Activated naive CD4-positive, alpha-beta T cell treated with anti-CD3 and anti-CD28 coated beads, Interleukin-2, amount 50 U/mL, for 24 hours (primary cell): ENCODE measurements around the gene MPPED1.

Experiments
- H3K27ac Mint-ChIP-seq: one replicate; pipeline ENCODE4 v1.8.0; 2021; ENCODE audit warnings: mild to moderate bottlenecking, mixed read lengths
- H3K27me3 Mint-ChIP-seq: one replicate; pipeline ENCODE4 v1.8.0; 2021; ENCODE audit warnings: mixed read lengths
- H3K36me3 Mint-ChIP-seq: one replicate; pipeline ENCODE4 v1.8.0; 2021; ENCODE audit warnings: mixed read lengths
- H3K4me1 Mint-ChIP-seq: one replicate; pipeline ENCODE4 v1.8.0; 2021; ENCODE audit warnings: mixed read lengths
- H3K4me3 Mint-ChIP-seq: one replicate; pipeline ENCODE4 v1.8.0; 2021; ENCODE audit warnings: mild to moderate bottlenecking, mixed read lengths
- H3K9me3 Mint-ChIP-seq: one replicate; pipeline ENCODE4 v1.8.0; 2021; ENCODE audit warnings: mixed read lengths

The MPPED1 gene

DNA sequence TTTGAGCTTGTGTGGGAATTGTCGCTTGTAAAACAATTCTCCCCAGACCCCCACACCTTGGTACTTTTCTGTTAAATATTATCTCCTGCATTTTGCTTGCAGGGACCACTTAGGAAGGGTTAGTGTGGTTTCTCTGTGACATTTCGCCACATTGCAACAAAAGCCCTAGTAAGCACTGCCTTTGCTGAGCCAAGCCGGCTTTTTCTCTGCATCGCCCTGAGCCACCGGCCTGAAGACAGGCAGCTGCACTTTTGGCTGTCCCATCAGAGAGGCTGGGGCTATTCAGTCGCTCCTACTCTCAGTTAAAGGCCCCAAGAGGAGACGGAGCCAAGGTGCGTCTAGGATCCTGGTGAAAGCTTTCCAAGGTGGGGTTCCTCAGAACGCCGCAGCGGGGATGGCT is 5.7 kb downstream of the MPPED1 start:
- Mint-ChIP-seq H3K27ac (no peak overlapping the region), H3K4me1 (peaks cover 2% of the 10 kb centered on the region), H3K9me3 (no peaks in the 10 kb centered on the region), H3K4me3 (no peak overlapping the region), H3K27me3 (peaks cover 24% of the 10 kb centered on the region), H3K36me3 (no peaks in the 10 kb centered on the region)

DNA sequence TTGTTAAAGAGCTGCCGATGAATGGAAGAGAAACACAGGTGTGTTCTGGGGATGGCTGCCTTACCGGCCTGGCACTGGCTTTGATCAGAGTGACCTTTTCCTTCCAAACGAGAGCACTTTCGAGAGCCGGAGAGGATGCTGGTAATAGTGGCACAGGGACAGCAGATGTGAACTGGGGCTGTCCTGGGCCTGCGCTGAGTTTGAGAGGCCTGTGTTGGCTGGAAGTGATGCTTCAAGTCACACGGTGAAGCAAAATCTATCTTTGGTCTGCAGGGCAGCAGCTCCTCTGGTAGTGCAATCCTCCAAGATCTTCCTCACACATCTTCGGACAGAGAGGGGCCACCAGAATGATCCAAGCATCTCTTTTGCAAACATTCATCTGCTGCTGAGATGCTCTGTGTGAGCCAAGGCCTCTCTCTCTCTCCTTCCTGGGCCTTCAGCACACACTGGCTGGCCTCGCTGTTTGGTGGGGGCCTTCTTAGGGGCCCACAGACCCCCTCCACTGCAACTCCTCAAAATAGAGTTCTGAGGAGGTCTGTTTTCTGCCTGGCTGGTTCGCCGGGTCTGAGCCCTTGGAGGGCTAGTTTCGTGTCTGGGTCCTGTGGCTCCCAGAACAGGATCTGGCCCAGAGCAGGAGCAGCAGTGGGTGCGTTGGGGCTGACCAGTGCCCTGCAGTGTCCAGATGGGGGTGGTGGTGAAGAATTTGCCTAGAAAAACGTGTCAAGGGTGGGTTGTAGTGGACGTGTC is 6.4 kb downstream of the MPPED1 start:
- Mint-ChIP-seq H3K9me3 (no peaks in the 10 kb centered on the region), H3K4me3 (no peak overlapping the region), H3K36me3 (no peaks in the 10 kb centered on the region), H3K4me1 (no peaks in the 10 kb centered on the region), H3K27me3 (peaks cover 18% of the 10 kb centered on the region), H3K27ac (no peak overlapping the region)

DNA sequence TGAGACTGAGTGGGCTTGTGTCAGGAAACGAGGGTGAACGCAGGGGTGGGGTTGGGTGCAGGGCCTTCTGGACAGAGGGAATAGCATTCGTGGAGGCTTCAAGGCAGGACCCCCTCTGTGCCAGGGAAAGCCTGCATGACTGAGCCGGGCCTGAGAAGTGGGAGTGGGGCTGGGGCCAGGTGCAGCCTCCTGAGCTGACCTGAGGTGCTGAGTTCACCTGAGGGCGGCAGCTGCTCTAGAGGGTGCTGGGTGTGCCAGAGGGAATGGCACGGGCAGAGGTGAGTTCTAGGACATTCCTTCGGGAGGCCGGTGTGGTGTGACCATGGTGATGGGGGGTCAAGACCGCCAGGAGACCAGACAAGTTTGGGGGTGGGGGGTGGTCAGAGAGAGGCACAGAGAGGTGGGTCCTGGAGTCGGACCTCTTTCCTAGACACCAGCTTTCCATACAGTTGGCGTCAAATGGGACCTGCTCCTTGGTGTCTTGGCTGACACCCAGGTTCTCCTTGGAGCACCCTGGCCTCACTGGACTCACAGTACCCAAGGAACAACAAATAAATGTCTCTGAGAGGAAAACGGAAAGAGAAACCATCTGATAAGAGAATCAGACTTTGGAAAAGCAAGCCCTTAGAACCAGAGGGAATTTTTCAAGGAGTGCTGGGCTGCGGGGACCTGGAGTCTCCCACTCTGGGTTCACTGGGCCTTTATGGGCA is 7.7 kb downstream of the MPPED1 start:
- no peak overlapping the region for H3K27ac Mint-ChIP-seq
- no peaks in the 10 kb centered on the region for H3K4me1 Mint-ChIP-seq
- no peaks in the 10 kb centered on the region for H3K36me3 Mint-ChIP-seq
- H3K4me3 Mint-ChIP-seq = no peak overlapping the region
- no peaks in the 10 kb centered on the region for H3K9me3 Mint-ChIP-seq
- peaks cover 6% of the 10 kb centered on the region for H3K27me3 Mint-ChIP-seq

GRCh38 chr22:43421046-43421665 is 9.3 kb downstream of the MPPED1 start:
- Mint-ChIP-seq H3K27me3 (peaks cover 3% of the 10 kb centered on the region), H3K36me3 (no peaks in the 10 kb centered on the region), H3K27ac (no peak overlapping the region), H3K9me3 (no peaks in the 10 kb centered on the region), H3K4me3 (no peak overlapping the region), H3K4me1 (no peaks in the 10 kb centered on the region)

DNA sequence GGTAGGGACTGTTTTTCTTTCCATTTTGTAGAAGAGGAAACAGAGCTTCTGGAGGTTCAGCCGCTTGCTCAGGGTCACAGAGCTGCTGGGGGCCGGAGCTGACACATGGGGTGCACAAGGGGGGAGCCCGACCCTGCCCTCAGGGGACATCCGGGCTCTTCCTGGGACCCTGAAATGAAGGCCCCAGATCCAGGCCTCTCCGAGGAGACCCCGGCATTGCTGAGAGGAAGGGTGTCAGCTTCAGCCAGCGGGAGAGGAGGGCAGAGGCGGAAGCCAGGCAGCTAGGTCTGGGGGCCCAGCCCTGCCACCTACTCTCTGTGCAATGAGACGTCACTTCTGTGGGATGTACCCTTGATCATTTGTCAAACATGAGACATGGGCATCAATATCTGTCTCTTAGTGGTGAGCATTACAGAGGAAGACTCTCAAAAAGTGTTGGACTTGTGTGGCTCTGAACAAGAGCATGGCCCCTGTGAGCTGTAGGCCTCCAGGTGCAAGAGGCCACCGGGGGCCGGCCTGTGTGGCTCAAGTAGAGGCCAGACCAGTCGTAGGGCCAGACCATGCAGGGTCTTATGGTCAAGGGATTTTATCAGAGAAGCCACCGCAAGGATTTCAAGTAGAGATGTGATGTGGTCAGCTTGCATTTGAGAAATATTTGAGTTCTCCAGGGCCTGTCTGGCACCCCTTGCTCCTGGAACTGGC is 10.3 kb downstream of the MPPED1 start:
- no peaks in the 10 kb centered on the region for H3K36me3 Mint-ChIP-seq
- H3K4me1 Mint-ChIP-seq = no peaks in the 10 kb centered on the region
- no peaks in the 10 kb centered on the region for H3K9me3 Mint-ChIP-seq
- no peak overlapping the region for H3K4me3 Mint-ChIP-seq
- peaks cover 3% of the 10 kb centered on the region for H3K27me3 Mint-ChIP-seq
- no peak overlapping the region for H3K27ac Mint-ChIP-seq

- Mint-ChIP-seq H3K27me3 (peaks cover 4% of the 10 kb centered on the region), H3K27ac (no peak overlapping the region), H3K36me3 (no peaks in the 10 kb centered on the region), H3K4me3 (no peak overlapping the region), H3K4me1 (no peaks in the 10 kb centered on the region), H3K9me3 (no peaks in the 10 kb centered on the region)
Measured at GRCh38 chr22:43423046-43423445, 11.2 kb downstream of the MPPED1 start.

DNA sequence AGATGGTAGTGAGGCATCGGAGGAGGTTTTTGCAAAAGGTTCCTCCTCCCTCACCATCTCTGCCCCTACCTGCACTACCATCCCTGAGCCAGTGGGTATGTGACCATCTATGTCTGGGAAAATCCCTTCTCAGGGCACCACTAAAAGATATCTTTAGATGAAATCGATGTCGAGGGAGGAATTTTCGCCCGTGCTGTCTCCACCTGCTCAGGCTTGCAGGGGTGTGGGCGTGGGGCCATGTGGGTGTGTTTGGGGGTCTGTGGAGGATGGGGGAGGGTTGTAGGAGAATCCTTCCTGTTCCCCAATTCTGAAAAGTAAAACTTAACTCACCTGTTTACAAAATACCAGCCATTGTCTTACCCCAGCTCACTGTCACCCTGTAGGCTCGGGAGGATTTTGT is 12.4 kb downstream of the MPPED1 start:
- Mint-ChIP-seq H3K36me3 (no peaks in the 10 kb centered on the region), H3K9me3 (no peaks in the 10 kb centered on the region)

GRCh38 chr22:43424666-43425630 is 13.1 kb downstream of the MPPED1 start:
- Mint-ChIP-seq H3K27ac (no peak overlapping the region), H3K36me3 (no peaks in the 10 kb centered on the region), H3K4me3 (no peak overlapping the region), H3K27me3 (peaks cover 11% of the 10 kb centered on the region), H3K9me3 (no peaks in the 10 kb centered on the region), H3K4me1 (no peaks in the 10 kb centered on the region)

More for the DNA sequence above, 12.4 kb downstream of the MPPED1 start:
- Mint-ChIP-seq H3K27me3 (peaks cover 4% of the 10 kb centered on the region), H3K4me1 (no peaks in the 10 kb centered on the region), H3K4me3 (no peak overlapping the region), H3K27ac (no peak overlapping the region)

- Mint-ChIP-seq H3K27me3 (peaks cover 17% of the 10 kb centered on the region), H3K9me3 (no peaks in the 10 kb centered on the region), H3K36me3 (no peaks in the 10 kb centered on the region)
Measured at GRCh38 chr22:43425976-43426785, 14.4 kb downstream of the MPPED1 start.

DNA sequence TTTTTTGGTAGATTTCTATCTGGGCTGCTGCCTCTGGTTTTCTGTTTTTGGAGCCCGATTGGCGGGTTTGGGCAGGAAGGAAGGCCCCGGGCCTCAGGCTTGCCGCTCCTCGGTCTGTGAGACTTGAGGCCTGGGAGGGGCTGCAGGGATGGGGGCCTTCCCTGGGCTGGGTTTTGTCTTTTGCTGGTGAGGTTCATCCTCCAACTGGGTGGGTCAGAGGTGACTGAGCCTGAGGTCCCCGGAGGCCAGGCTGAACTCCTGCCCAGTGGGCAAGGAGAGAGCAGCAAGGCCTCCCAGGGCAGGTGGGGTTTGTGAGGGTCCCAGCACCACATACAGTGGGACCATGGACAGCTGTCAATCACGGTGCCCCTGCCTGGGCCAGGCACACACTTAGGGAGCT is 15.0 kb downstream of the MPPED1 start:
- no peaks in the 10 kb centered on the region for H3K4me1 Mint-ChIP-seq
- H3K36me3 Mint-ChIP-seq = no peaks in the 10 kb centered on the region
- no peaks in the 10 kb centered on the region for H3K9me3 Mint-ChIP-seq
- no peak overlapping the region for H3K27ac Mint-ChIP-seq
- H3K27me3 Mint-ChIP-seq = peaks cover 23% of the 10 kb centered on the region
- H3K4me3 Mint-ChIP-seq = no peak overlapping the region

More at GRCh38 chr22:43425976-43426785, 14.4 kb downstream of the MPPED1 start:
- Mint-ChIP-seq H3K27ac (no peak overlapping the region), H3K4me3 (no peak overlapping the region), H3K4me1 (no peaks in the 10 kb centered on the region)

DNA sequence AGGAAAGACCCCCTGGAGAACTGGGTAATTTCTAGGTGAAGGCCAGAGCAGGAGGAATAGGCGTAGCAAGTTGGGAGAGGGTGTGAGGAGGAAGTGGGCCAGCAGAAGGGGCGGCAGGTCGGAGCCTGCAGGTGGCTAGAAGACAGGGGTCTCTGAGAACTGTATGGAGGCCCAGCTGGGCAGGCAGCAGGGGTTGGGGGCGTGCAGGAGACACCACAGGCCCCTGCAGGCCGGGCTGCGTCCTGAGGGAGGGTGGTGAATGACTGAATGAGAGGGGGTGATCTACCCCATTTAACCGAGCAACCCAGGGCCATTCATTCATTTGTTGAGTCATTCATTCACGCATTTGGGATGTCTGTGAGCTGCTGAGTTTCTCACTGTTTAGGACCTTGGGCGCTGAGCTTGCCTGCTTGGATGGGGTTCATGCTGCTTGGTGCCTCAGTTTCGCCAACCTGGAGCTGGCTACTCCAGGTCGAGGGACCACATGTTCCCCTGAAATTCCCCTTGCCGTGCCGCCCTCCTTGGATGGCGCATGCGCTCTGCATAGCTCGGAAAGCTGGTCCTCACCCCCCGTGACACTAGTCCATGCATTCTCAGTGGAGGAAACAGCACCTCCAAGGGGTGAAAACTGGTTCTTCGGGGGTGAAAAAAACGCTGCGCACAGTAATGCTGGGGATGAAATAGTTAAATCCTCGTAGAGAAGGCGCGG is 15.6 kb downstream of the MPPED1 start:
- H3K27ac Mint-ChIP-seq = no peak overlapping the region
- H3K27me3 Mint-ChIP-seq = peaks cover 26% of the 10 kb centered on the region
- no peaks in the 10 kb centered on the region for H3K4me1 Mint-ChIP-seq
- no peaks in the 10 kb centered on the region for H3K9me3 Mint-ChIP-seq
- H3K4me3 Mint-ChIP-seq = no peak overlapping the region
- no peaks in the 10 kb centered on the region for H3K36me3 Mint-ChIP-seq

- Mint-ChIP-seq H3K9me3 (no peaks in the 10 kb centered on the region), H3K4me3 (no peak overlapping the region), H3K27me3 (peaks cover 26% of the 10 kb centered on the region), H3K27ac (no peak overlapping the region), H3K4me1 (no peaks in the 10 kb centered on the region), H3K36me3 (no peaks in the 10 kb centered on the region)
Measured at GRCh38 chr22:43428005-43428485, 16.2 kb downstream of the MPPED1 start.

DNA sequence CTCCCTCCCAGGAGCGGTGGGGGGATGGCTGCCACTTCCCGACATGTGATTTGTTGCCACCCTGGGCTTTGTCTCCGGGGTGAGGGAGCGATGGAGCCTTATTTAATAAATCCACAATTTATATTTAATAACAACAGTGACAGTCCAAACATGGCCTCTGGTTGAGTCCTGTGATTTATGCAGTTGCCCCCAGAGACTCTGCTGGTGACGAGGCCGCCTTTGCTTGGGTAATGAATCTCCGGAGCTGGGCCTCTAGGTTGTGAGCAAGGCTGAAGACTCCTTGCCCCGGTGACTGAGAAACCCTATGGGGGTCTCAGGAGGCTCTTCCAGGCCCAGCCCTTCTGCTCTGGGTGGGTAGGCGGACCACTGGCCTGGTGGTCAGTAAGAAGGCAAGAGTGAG is 16.7 kb downstream of the MPPED1 start:
- Mint-ChIP-seq H3K27me3 (peaks cover 26% of the 10 kb centered on the region), H3K4me3 (no peak overlapping the region), H3K36me3 (no peaks in the 10 kb centered on the region), H3K9me3 (no peaks in the 10 kb centered on the region), H3K4me1 (no peaks in the 10 kb centered on the region), H3K27ac (no peak overlapping the region)
